AG04449 (cell line): ENCODE results near the gene ASTL.

Experiments used
- CTCF ChIA-PET: fragments of 350-600 bp; formaldehyde crosslinking; extraction: SDS; loops from one replicate; lab custom pipeline; 2021; ENCODE audit warnings: antibody characterized with exemption; lab: Yijun Ruan, JAX
- POLR2A ChIA-PET: fragments of 400-600, 350-600 bp; formaldehyde crosslinking; extraction: SDS; loops from one replicate; lab custom pipeline; 2020; ENCODE audit warnings: antibody characterized with exemption, inconsistent platforms; lab: Yijun Ruan, JAX
- DNase-seq: peaks from one replicate; pipeline ENCODE4 v3.0.0-alpha.2; 2010; ENCODE audit warnings: low read depth, low spot score
- H3K4me3 ChIP-seq: 2 replicates; pipeline ENCODE4 v1.5.1; 2011; ENCODE audit warnings: low read depth, mild to moderate bottlenecking, control low read depth, low read length
- CTCF ChIP-seq: IDR thresholded peaks from one replicate; pipeline ENCODE4 v1.5.1; 2011; ENCODE audit warnings: mild to moderate bottlenecking, moderate library complexity, low read length, control low read depth, inconsistent platforms; ENCODE audit not compliant: insufficient read depth; ENCODE audit errors: missing control alignments

Gene ASTL

GRCh38 chr2:96134421-96134820, 3.9 kb downstream of the ASTL start:
- no peak overlapping the region for H3K4me3 ChIP-seq
- CTCF ChIA-PET = interaction anchor here (1.0 to 2.6 kb wide), 4 partner anchors 8 to 40 kb away, joined by 3 to 13 read pairs (median 5); partner anchors contain the start of gene ADRA2B
- TF ChIP-seq CTCF = no peak
- POLR2A ChIA-PET = no interaction called here
- DNase-seq = no peak

GRCh38 chr2:96131813-96132745, 6.2 kb downstream of the ASTL start:
- TF ChIP-seq CTCF = no peak
- POLR2A ChIA-PET = no interaction called here
- CTCF ChIA-PET = interaction anchor here (1.0 to 2.6 kb wide), 4 partner anchors 8 to 43 kb away, joined by 3 to 13 read pairs (median 7); partner anchors contain the start of genes ADRA2B and DUSP2
- DNase-seq = no peak
- no peak overlapping the region for H3K4me3 ChIP-seq

GRCh38 chr2:96131152-96131812, 7.0 kb downstream of the ASTL start:
- ChIA-PET POLR2A (no interaction called here), CTCF (interaction anchor here (1.0 to 1.9 kb wide), 7 partner anchors 8 to 109 kb away, joined by 3 to 9 read pairs (median 4); partner anchors contain the start of genes ADRA2B and ASTL)
- no peak for DNase-seq
- no peak overlapping the region for H3K4me3 ChIP-seq
- TF ChIP-seq CTCF = no peak

GRCh38 chr2:96130483-96130882, 7.8 kb downstream of the ASTL start:
- ChIA-PET POLR2A (no interaction called here), CTCF (interaction anchor here (1.0 to 1.9 kb wide), 7 partner anchors 8 to 108 kb away, joined by 3 to 9 read pairs (median 4); partner anchors contain the start of genes ADRA2B and ASTL)
- H3K4me3 ChIP-seq = no peak overlapping the region
- no peak for TF ChIP-seq CTCF
- no peak for DNase-seq

GRCh38 chr2:96129528-96130120, 8.7 kb downstream of the ASTL start:
- TF ChIP-seq CTCF = no peak
- DNase-seq = no peak
- no peak overlapping the region for H3K4me3 ChIP-seq
- CTCF ChIA-PET = interaction anchor here (0.7 to 1.9 kb wide), 5 partner anchors 9 to 13 kb away, joined by 3 to 9 read pairs (median 7); partner anchors contain the start of genes ADRA2B and ASTL
- POLR2A ChIA-PET = no interaction called here
